ENCODE results near the gene SH3PXD2A. TPM values are rescaled to one million over a fixed set of nuclear protein-coding genes. Genes with fewer than 3 reads are reported as not detected.

SH3PXD2A gene
- total and polyA plus RNA-seq, 2 of the 4 experiments (the other 2 are of a cell fraction) = 6.3 to 23.0 TPM

DNA sequence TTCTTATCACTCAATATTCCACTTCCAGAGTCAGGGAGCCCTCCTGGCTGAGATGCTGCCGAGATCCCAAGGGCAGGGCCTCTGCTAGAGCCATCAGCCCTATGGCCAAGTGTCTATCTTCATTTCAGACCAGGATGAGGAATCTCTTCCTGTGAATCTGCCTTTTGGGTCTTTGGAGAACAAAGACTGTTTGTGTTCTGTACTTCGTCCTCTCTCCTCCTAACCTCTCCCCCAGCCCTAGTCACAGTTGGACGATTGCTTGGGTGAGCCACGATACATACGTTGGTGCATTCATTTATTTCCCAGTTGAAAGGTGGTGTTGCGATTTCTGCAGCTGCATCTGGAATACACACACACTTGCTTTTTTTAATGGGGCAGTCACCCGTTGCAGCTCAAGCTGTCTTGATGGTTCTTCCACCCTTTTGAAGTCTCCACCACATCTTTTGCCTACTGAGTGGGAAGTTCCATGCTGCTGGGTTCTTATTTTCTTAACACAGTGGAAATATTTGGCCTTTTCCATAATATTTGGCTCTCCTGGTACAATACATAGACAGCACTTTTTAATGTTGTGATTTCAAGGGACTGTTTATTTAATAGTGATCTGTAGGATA is 26.7 kb downstream of the SH3PXD2A start:
- Histone ChIP-seq H4K91ac (ENCODE audit: insufficient read depth, low read depth, low read length) (no peak overlapping the region), H3K9me1 (ENCODE audit: insufficient read depth, low read length) (0 out of 2 replicates have a peak, but pooled peaks cover 5% of the 10 kb centered on the region), H4K5ac (ENCODE audit: low read depth, low read length) (no peak overlapping the region), H2BK5ac (ENCODE audit: low read depth, low read length, poor library complexity, severe bottlenecking) (no peak overlapping the region), H3K9me3 (ENCODE audit: control insufficient read depth, insufficient read depth, low read length) (no peaks in the 10 kb centered on the region), H2BK120ac (ENCODE audit: low read depth, low read length) (no peak overlapping the region), H3K14ac (replicated peaks; ENCODE audit: low read depth, low read length) (no peak overlapping the region), H4K8ac (ENCODE audit: low read depth in 2 of 2, low read length in 2 of 2) (no peak overlapping the region), H2AK5ac (ENCODE audit: low read depth, low read length) (no peak overlapping the region), H3K56ac (ENCODE audit: extremely low read depth, insufficient read depth, low read length) (no peak overlapping the region), H4K20me1 (ENCODE audit: insufficient read depth, low read length) (peaks cover 2% of the 10 kb centered on the region; the same call in 1 of the 2 replicates), H3K9ac (ENCODE audit: low read depth, low read length) (no peak overlapping the region), H3K27ac (ENCODE audit: insufficient read depth, low read length) (no peak overlapping the region), H3K18ac (ENCODE audit: low read depth, low read length) (no peak overlapping the region), H2AFZ (replicated peaks; ENCODE audit: low read length, poor library complexity) (no peak overlapping the region), H3K4me3 (ENCODE audit: insufficient read depth, low read depth, low read length) (no peak overlapping the region), H3K4me2 (ENCODE audit: low read depth, low read length) (no peak overlapping the region), H2BK15ac (ENCODE audit: low read depth, low read length) (no peak overlapping the region), H3K4ac (ENCODE audit: low read depth, low read length) (no peak overlapping the region), H3K79me1 (ENCODE audit: low read depth in 1 of 2, low read length in 2 of 2) (peaks cover 9 to 31% of the 10 kb centered on the region in 2 experiments), H3K27me3 (ENCODE audit: control insufficient read depth, insufficient read depth, low read length) (no peaks in the 10 kb centered on the region), H3K4me1 (ENCODE audit: control insufficient read depth, insufficient read depth, low read length) (peaks cover 23% of the 10 kb centered on the region), H2BK20ac (ENCODE audit: low read depth, low read length) (no peak overlapping the region), H3K23ac (ENCODE audit: low read depth, low read length) (no peak overlapping the region), H3K36me3 (ENCODE audit: control insufficient read depth, insufficient read depth, low read length) (no peaks in the 10 kb centered on the region), H2AK9ac (replicated peaks; ENCODE audit: low read depth, low read length, poor library complexity) (no peak overlapping the region)
- no peak for TF ChIP-seq RAD21 (IDR thresholded peaks at IDR 0.05; ENCODE audit: low read length)
- no peak for TF ChIP-seq POLR2A (IDR thresholded peaks at IDR 0.05; ENCODE audit: low read depth, low read length)
- TF ChIP-seq RFX5 (IDR thresholded peaks at IDR 0.05; ENCODE audit: low read depth, low read length) = no peak
- no peak for TF ChIP-seq USF2 (IDR thresholded peaks at IDR 0.05; ENCODE audit: low read depth, low read length)
- TF ChIP-seq CEBPB (IDR thresholded peaks at IDR 0.05; ENCODE audit: low read depth, low read length) = no peak
- no peak for TF ChIP-seq ELK1 (IDR thresholded peaks at IDR 0.05; ENCODE audit: borderline replicate concordance, low read depth, low read length)
- no peak for TF ChIP-seq FOS (IDR thresholded peaks at IDR 0.05; ENCODE audit: low read depth, low read length)
- TF ChIP-seq NFE2L2 (IDR thresholded peaks at IDR 0.05; ENCODE audit: low read depth, low read length) = no peak
- no peak for TF ChIP-seq CHD1 (IDR thresholded peaks at IDR 0.05; ENCODE audit: low read depth, low read length)
- TF ChIP-seq, protein P1, sequence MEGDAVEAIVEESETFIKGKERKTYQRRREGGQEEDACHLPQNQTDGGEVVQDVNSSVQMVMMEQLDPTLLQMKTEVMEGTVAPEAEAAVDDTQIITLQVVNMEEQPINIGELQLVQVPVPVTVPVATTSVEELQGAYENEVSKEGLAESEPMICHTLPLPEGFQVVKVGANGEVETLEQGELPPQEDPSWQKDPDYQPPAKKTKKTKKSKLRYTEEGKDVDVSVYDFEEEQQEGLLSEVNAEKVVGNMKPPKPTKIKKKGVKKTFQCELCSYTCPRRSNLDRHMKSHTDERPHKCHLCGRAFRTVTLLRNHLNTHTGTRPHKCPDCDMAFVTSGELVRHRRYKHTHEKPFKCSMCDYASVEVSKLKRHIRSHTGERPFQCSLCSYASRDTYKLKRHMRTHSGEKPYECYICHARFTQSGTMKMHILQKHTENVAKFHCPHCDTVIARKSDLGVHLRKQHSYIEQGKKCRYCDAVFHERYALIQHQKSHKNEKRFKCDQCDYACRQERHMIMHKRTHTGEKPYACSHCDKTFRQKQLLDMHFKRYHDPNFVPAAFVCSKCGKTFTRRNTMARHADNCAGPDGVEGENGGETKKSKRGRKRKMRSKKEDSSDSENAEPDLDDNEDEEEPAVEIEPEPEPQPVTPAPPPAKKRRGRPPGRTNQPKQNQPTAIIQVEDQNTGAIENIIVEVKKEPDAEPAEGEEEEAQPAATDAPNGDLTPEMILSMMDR (conservative IDR thresholded peaks at IDR 0.05; ENCODE audit: low read depth, low read length) = no peak
- no peak for TF ChIP-seq MAFK (IDR thresholded peaks at IDR 0.05; ENCODE audit: low read depth, low read length)
- 0 out of 2 replicates have a peak, but pooled peaks have one; percentile 15 for ATAC-seq (ENCODE audit: low read depth)
- CTCF ChIA-PET = interaction anchor here (1.4 kb wide), 1 partner anchor 9 kb away, joined by 4 read pairs; no protein-coding TSS in a partner anchor
- intact Hi-C loops (cut with micrococcal nuclease) (no loop called here), dilution Hi-C loops (cut with HindIII; ENCODE audit: low sequenced_read_pairs, unreplicated experiment) (no loop called here), in situ Hi-C loops (cut with MboI; ENCODE audit: low sequenced_read_pairs) (no loop called here)
- no TSS peak for BruUV-seq (replicated peaks)
- POLR2A ChIA-PET (ENCODE audit: unreplicated experiment) = no interaction called here
- DNase-seq = no peak
- WGBS, 2 experiments (ENCODE audit: extremely low coverage in 2 of 2, insufficient read length in 1 of 2) = 40% methylated on average over 1 of the region's 7 CpGs; no CpG with 5 or more reads in 1 of the 2 experiments
